ENCODE measurements around the gene CD209. TPM values are rescaled to one million over a fixed set of nuclear protein-coding genes. Genes with fewer than 3 reads are reported as not detected.

CD209 gene
- total RNA-seq, 5 donors from 2014 or later (not counting 1 experiment from before 2014, with no cell fraction given), result 0.07 TPM; not detected in 4

DNA sequence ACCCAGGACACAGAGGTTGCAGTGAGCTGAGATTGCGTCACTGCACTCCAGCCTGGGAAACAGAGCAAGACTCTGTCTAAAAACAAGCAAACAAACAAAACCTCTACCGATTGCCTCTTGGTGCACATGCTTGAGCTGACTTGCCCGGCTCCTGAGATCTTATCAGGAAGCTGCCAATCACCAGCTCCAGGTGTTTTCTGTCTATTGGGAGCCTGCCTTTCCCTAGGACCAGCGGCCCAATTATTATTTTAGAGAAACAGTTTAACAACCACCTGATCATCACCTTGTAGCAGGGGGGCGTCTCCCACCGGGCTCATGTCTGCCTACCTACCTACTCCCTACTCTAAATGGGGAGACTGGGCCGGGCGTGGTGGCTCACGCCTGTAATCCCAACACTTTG lies 26.5 kb upstream of the CD209 start:
- no peak for ATAC-seq (replicated peaks in 1 of 4)
- no peaks in the 10 kb centered on the region for H3K36me3 ChIP-seq (ENCODE audit: control insufficient read depth in 2 of 2, extremely low read depth in 1 of 2, insufficient read depth in 1 of 2, low read length in 1 of 2)
- WGBS (ENCODE audit: insufficient coverage), result 98% methylated on average over 6 of the region's 9 CpGs
- peaks cover 0 to 12% of the 10 kb centered on the region in 2 experiments for H3K4me1 ChIP-seq (ENCODE audit: control insufficient read depth in 1 of 2, extremely low read depth in 1 of 2, insufficient read depth in 2 of 2, low read length in 2 of 2)
- peaks cover 0 to 2% of the 10 kb centered on the region in 2 experiments for H3K27me3 ChIP-seq (replicated peaks in 1 of 2; ENCODE audit: control insufficient read depth in 2 of 2, extremely low read depth in 1 of 2, insufficient read depth in 2 of 2, low read length in 1 of 2)
- H3K9me3 ChIP-seq, result no peaks in the 10 kb centered on the region
- no peaks in the 10 kb centered on the region for H3K36me3 Mint-ChIP-seq
- H3K27ac Mint-ChIP-seq, result no peak overlapping the region
- H3K4me3 ChIP-seq (ENCODE audit: control insufficient read depth in 1 of 2, extremely low read depth in 1 of 2, low read length in 1 of 2), result no peak overlapping the region
- H3K4me1 Mint-ChIP-seq, result peaks cover 14 to 16% (median 16%) of the 10 kb centered on the region in 3 donors
- ChIA-PET POLR2A (no interaction called here), CTCF (interaction anchor here in 1 of 2 donors (0.5 kb wide), 1 partner anchor 564 kb away, joined by 7 read pairs; no protein-coding TSS in a partner anchor)
- no peak overlapping the region for H3K4me3 Mint-ChIP-seq
- no peaks in the 10 kb centered on the region for H3K9me3 Mint-ChIP-seq
- H3K27ac ChIP-seq (ENCODE audit: low read length), result no peak overlapping the region
- H3K27me3 Mint-ChIP-seq, result no peaks in the 10 kb centered on the region
- DNase-seq, result no peak

DNA sequence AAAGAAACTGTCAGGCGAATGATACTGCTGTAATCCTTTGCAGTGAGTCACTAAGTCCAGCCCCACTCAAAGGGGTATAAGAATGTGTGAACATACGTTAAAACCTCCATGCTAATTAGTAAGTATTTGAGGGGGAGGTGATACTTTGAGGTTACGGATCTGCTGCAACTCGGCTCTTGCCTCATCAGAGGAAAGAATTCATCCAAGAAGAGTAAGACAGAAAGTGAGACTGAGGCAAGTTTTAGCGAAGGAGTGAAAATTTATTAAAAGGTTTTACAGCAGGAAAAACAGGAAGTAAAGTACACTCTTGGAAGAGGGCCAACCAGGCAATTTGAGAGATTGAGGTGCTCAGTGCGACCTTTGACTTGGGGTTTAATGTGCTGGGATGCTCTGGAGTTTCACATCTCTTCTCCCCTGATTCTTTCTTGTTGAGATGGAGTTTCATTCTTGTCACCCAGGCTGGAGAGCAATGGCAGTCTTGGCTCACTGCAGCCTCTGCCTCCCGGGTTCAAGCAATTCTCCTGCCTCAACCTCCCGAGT lies 25.5 kb upstream of the CD209 start:
- 3% methylated on average over 4 of the region's 8 CpGs for WGBS (ENCODE audit: insufficient coverage)
- peak overlapping the region; percentile 34 for H3K27ac ChIP-seq (ENCODE audit: low read length)
- H3K9me3 ChIP-seq, result no peaks in the 10 kb centered on the region
- no peak overlapping the region for H3K4me3 ChIP-seq (ENCODE audit: control insufficient read depth in 1 of 2, extremely low read depth in 1 of 2, low read length in 1 of 2)
- Mint-ChIP-seq H3K4me3 (peak overlapping the region; percentile 31 to 41 (median 34)), H3K9me3 (no peaks in the 10 kb centered on the region), H3K27me3 (no peaks in the 10 kb centered on the region), H3K27ac (peak overlapping the region; percentile 36 to 82), H3K4me1 (peaks cover 14 to 16% (median 16%) of the 10 kb centered on the region in 3 donors), H3K36me3 (no peaks in the 10 kb centered on the region)
- H3K36me3 ChIP-seq (ENCODE audit: control insufficient read depth in 2 of 2, extremely low read depth in 1 of 2, insufficient read depth in 1 of 2, low read length in 1 of 2), result no peaks in the 10 kb centered on the region
- H3K4me1 ChIP-seq (ENCODE audit: control insufficient read depth in 1 of 2, extremely low read depth in 1 of 2, insufficient read depth in 2 of 2, low read length in 2 of 2), result peaks cover 0 to 12% of the 10 kb centered on the region in 2 experiments
- ChIA-PET POLR2A (no interaction called here), CTCF (no interaction called here)
- ATAC-seq (replicated peaks in 1 of 4) (peak; percentile 70 to 85 (median 80)), DNase-seq (peak in 2 of 35 experiments; percentile 14 to 42)
- H3K27me3 ChIP-seq (replicated peaks in 1 of 2; ENCODE audit: control insufficient read depth in 2 of 2, extremely low read depth in 1 of 2, insufficient read depth in 2 of 2, low read length in 1 of 2), result peaks cover 0 to 5% of the 10 kb centered on the region in 2 experiments

DNA sequence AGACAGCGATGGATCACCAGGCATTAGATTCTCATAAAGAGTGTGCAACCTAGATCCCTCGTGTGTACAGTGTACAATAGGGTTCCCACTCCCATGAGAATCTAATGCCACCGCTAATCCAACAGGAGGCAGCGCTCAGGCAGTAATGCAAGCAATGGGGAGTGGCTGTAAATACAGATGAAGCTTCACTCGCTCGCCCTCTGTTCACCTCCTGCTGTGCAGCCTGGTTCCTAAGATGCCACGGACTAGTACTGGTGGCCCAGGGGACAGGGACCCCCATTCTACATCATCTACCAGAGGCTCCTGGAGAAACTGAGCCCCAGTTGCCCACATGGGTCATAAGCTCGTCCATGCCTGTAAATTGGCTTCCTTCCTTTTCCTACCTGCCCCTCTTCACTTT lies 23.7 kb upstream of the CD209 start:
- CTCF ChIA-PET, result no interaction called here

DNA sequence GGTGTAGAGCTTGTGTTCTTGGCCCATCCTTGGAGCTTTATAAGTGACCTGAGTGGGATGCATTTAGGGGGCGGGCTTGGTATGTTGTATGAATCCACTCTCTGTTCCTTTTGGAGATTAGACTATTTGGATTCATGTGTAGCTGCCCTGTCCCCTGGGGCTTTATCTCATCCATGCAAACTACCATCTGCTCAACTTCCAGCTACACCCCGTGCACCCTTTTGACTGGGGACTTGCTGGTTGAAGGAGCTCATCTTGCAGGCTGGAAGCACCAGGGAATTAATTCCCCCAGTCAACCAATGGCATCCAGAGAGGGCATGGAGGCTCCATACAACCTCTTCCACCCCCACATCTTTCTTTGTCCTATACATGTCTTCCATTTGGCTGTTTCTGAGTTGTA lies 21.8 kb upstream of the CD209 start:
- Mint-ChIP-seq H3K9me3 (no peaks in the 10 kb centered on the region), H3K27ac (no peak overlapping the region), H3K4me1 (peaks cover 14 to 16% (median 16%) of the 10 kb centered on the region in 3 donors), H3K4me3 (no peak overlapping the region), H3K27me3 (peaks cover 0 to 2% of the 10 kb centered on the region in 2 donors), H3K36me3 (no peaks in the 10 kb centered on the region)
- Histone ChIP-seq H3K27ac (ENCODE audit: low read length) (no peak overlapping the region), H3K9me3 (no peaks in the 10 kb centered on the region), H3K4me3 (ENCODE audit: control insufficient read depth in 1 of 2, extremely low read depth in 1 of 2, low read length in 1 of 2) (no peak overlapping the region), H3K27me3 (replicated peaks in 1 of 2; ENCODE audit: control insufficient read depth in 2 of 2, extremely low read depth in 1 of 2, insufficient read depth in 2 of 2, low read length in 1 of 2) (peaks cover 0 to 16% of the 10 kb centered on the region in 2 experiments), H3K36me3 (ENCODE audit: control insufficient read depth in 2 of 2, extremely low read depth in 1 of 2, insufficient read depth in 1 of 2, low read length in 1 of 2) (no peaks in the 10 kb centered on the region), H3K4me1 (ENCODE audit: control insufficient read depth in 1 of 2, extremely low read depth in 1 of 2, insufficient read depth in 2 of 2, low read length in 2 of 2) (peaks cover 0 to 12% of the 10 kb centered on the region in 2 experiments)
- ChIA-PET CTCF (interaction anchor here in 1 of 2 donors (0.8 kb wide), 1 partner anchor 112 kb away, joined by 4 read pairs; no protein-coding TSS in a partner anchor), POLR2A (no interaction called here)
- WGBS (ENCODE audit: insufficient coverage), result no CpG with 5 or more reads among the region's 2 CpGs
- no peak for ATAC-seq (replicated peaks in 1 of 4)
- no peak for DNase-seq

More for the DNA sequence above, 23.7 kb upstream of the CD209 start:
- WGBS (ENCODE audit: insufficient coverage), result 86% methylated on average over 2 of the region's 8 CpGs
- peaks cover 0 to 2% of the 10 kb centered on the region in 2 donors for H3K27me3 Mint-ChIP-seq
- Histone ChIP-seq H3K9me3 (no peaks in the 10 kb centered on the region), H3K27ac (ENCODE audit: low read length) (no peak overlapping the region), H3K36me3 (ENCODE audit: control insufficient read depth in 2 of 2, extremely low read depth in 1 of 2, insufficient read depth in 1 of 2, low read length in 1 of 2) (no peaks in the 10 kb centered on the region), H3K4me3 (ENCODE audit: control insufficient read depth in 1 of 2, extremely low read depth in 1 of 2, low read length in 1 of 2) (no peak overlapping the region), H3K4me1 (ENCODE audit: control insufficient read depth in 1 of 2, extremely low read depth in 1 of 2, insufficient read depth in 2 of 2, low read length in 2 of 2) (peaks cover 0 to 12% of the 10 kb centered on the region in 2 experiments), H3K27me3 (replicated peaks in 1 of 2; ENCODE audit: control insufficient read depth in 2 of 2, extremely low read depth in 1 of 2, insufficient read depth in 2 of 2, low read length in 1 of 2) (peaks cover 0 to 13% of the 10 kb centered on the region in 2 experiments)
- DNase-seq, result no peak
- H3K27ac Mint-ChIP-seq, result no peak overlapping the region
- ATAC-seq (replicated peaks in 1 of 4), result no peak
- no peaks in the 10 kb centered on the region for H3K36me3 Mint-ChIP-seq
- POLR2A ChIA-PET, result no interaction called here
- H3K4me1 Mint-ChIP-seq, result peaks cover 14 to 16% (median 16%) of the 10 kb centered on the region in 3 donors
- H3K4me3 Mint-ChIP-seq, result no peak overlapping the region
- H3K9me3 Mint-ChIP-seq, result no peaks in the 10 kb centered on the region

DNA sequence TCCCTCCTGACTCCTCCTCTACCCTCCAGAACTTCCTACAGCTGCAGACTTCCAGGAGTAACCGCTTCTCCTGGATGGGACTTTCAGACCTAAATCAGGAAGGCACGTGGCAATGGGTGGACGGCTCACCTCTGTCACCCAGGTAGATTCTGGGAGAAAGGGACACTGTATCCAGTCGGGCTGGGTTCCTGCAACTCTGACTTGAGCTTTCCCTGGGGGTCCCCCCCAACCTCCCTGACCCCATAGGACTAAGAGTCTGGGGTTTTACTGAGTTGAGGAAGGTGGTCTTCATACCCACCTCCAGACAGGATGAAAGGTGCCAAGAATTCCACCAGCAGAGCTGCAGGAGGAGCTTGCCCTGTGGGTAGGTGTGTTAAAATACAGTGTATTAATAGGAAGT lies 20.2 kb upstream of the CD209 start:
- Histone ChIP-seq H3K9me3 (no peaks in the 10 kb centered on the region), H3K4me3 (ENCODE audit: control insufficient read depth in 1 of 2, extremely low read depth in 1 of 2, low read length in 1 of 2) (no peak overlapping the region), H3K4me1 (ENCODE audit: control insufficient read depth in 1 of 2, extremely low read depth in 1 of 2, insufficient read depth in 2 of 2, low read length in 2 of 2) (peaks cover 0 to 3% of the 10 kb centered on the region in 2 experiments), H3K27ac (ENCODE audit: low read length) (no peak overlapping the region), H3K36me3 (ENCODE audit: control insufficient read depth in 2 of 2, extremely low read depth in 1 of 2, insufficient read depth in 1 of 2, low read length in 1 of 2) (no peaks in the 10 kb centered on the region), H3K27me3 (replicated peaks in 1 of 2; ENCODE audit: control insufficient read depth in 2 of 2, extremely low read depth in 1 of 2, insufficient read depth in 2 of 2, low read length in 1 of 2) (peaks cover 0 to 24% of the 10 kb centered on the region in 2 experiments)
- Mint-ChIP-seq H3K27me3 (peaks cover 0 to 4% of the 10 kb centered on the region in 2 donors), H3K4me3 (no peak overlapping the region), H3K36me3 (no peaks in the 10 kb centered on the region), H3K27ac (no peak overlapping the region), H3K9me3 (no peaks in the 10 kb centered on the region), H3K4me1 (peaks cover 14 to 16% (median 15%) of the 10 kb centered on the region in 3 donors)
- DNase-seq (no peak), ATAC-seq (replicated peaks in 1 of 4) (no peak)
- CTCF ChIA-PET, result no interaction called here
- POLR2A ChIA-PET, result no interaction called here
- 83% methylated on average over 2 of the region's 4 CpGs for WGBS (ENCODE audit: insufficient coverage)

DNA sequence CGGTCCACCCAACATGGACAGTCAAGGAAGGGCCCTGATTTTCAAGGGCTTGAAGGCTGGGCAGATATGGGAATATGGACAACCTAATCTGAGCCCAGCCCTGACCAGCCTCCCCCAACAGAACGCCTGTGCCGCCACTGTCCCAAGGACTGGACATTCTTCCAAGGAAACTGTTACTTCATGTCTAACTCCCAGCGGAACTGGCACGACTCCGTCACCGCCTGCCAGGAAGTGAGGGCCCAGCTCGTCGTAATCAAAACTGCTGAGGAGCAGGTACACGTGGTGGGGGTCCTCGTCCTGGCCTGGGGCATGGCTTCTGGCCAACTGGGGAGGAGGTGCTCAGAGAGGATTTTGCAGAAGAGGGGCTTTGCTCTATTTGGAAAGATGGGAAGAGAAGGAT lies 19.2 kb upstream of the CD209 start:
- Mint-ChIP-seq H3K4me1 (peaks cover 8 to 10% (median 10%) of the 10 kb centered on the region in 3 donors), H3K36me3 (no peaks in the 10 kb centered on the region), H3K9me3 (no peaks in the 10 kb centered on the region), H3K4me3 (no peak overlapping the region), H3K27me3 (peaks cover 0 to 5% of the 10 kb centered on the region in 2 donors), H3K27ac (no peak overlapping the region)
- Histone ChIP-seq H3K4me1 (ENCODE audit: control insufficient read depth in 1 of 2, extremely low read depth in 1 of 2, insufficient read depth in 2 of 2, low read length in 2 of 2) (no peaks in the 10 kb centered on the region), H3K9me3 (no peaks in the 10 kb centered on the region), H3K4me3 (ENCODE audit: control insufficient read depth in 1 of 2, extremely low read depth in 1 of 2, low read length in 1 of 2) (no peak overlapping the region), H3K27me3 (replicated peaks in 1 of 2; ENCODE audit: control insufficient read depth in 2 of 2, extremely low read depth in 1 of 2, insufficient read depth in 2 of 2, low read length in 1 of 2) (peaks cover 0 to 27% of the 10 kb centered on the region in 2 experiments), H3K36me3 (ENCODE audit: control insufficient read depth in 2 of 2, extremely low read depth in 1 of 2, insufficient read depth in 1 of 2, low read length in 1 of 2) (no peaks in the 10 kb centered on the region), H3K27ac (ENCODE audit: low read length) (no peak overlapping the region)
- ChIA-PET POLR2A (no interaction called here), CTCF (no interaction called here)
- no peak for DNase-seq
- 86% methylated on average over 11 of the region's 11 CpGs for WGBS (ENCODE audit: insufficient coverage)
- no peak for ATAC-seq (replicated peaks in 1 of 4)

All from T-cell (primary cell).